Keratinocyte (primary cell): Measurements from ENCODE around the gene WASHC1.
"Not testable (repeated sequence)": the region's sequence is repeated elsewhere in the genome, so short reads cannot be mapped to it uniquely, and the experiment has no call there.

Experiments
- CTCF ChIP-seq, 3 experiments: IDR thresholded peaks in 1 of 3; conservative IDR thresholded peaks in 1 of 3; optimal IDR thresholded peaks in 1 of 3; 2 replicates in 2 of 3; 3 replicates in 1 of 3; pipeline versions ENCODE3 to v1.5.1; 2011; ENCODE audit warnings: low read length in 3 of 3, mild to moderate bottlenecking in 3 of 3, moderate library complexity in 2 of 3, control low read depth in 1 of 3, inconsistent platforms in 1 of 3; ENCODE audit not compliant: insufficient read depth in 2 of 3; ENCODE audit errors: extremely low read depth in 1 of 3
- EZH2 ChIP-seq: IDR thresholded peaks from one replicate; pipeline ENCODE4 v1.6.1; 2012; ENCODE audit warnings: inconsistent platforms, mild to moderate bottlenecking, low read length, moderate library complexity

- not testable (repeated sequence) for TF ChIP-seq CTCF (optimal IDR thresholded peaks at IDR 0.05 in 1 of 3, IDR thresholded peaks at IDR 0.05 in 1 of 3, conservative IDR thresholded peaks at IDR 0.05 in 1 of 3; ENCODE audit: extremely low read depth in 1 of 3, insufficient read depth in 2 of 3, low read length in 3 of 3); EZH2
Observed at GRCh38 chr9:48190-48842, 19.1 kb upstream of the WASHC1 start.
